Right lobe of liver (tissue), 4 donors: Measurements from ENCODE around the gene TMEM98.

Source experiments
- POLR2A ChIP-seq: fragments of 450-650 bp; IDR thresholded peaks from one replicate; pipeline ENCODE4 v1.6.1; 2017; ENCODE audit warnings: antibody characterized with exemption, mild to moderate bottlenecking
- TF ChIP-seq, protein P1 (sequence below), 4 donors: fragments of 200-600 bp in 3 of 4; fragments of 450-650 bp in 1 of 4; IDR thresholded peaks; one replicate each; pipeline versions ENCODE4 v1.5.1 to v1.8.0; 2016 to 2022; ENCODE audit warnings: antibody characterized with exemption in 4 of 4, mild to moderate bottlenecking in 2 of 4
- donor health status: DM: no; HTN: no; CAD: no.
- donor health status: DM: no; HTN: no; CAD: no.
- donor health status: DM: no; HTN: yes; CAD: no.

DNA sequence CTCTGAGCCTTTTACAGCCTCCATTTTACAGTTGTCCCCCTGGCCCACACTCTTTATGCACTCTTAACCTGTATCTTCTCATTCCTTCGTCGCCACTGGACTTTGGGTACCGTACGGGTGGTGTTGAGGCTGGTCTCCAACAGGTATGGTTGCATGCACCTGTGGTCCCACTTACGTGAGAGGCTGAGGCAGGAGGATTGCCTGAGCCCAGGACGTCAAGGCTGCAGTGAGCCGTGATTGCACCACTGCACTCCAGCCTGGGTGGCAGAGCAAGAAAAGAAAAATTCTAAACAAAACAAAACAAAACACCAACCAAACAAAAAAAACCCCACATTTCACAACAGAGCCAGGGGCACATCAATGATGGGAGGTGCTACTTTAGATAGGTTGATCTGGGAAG is 14.4 kb upstream of the TMEM98 start:
- TF ChIP-seq, protein P1, sequence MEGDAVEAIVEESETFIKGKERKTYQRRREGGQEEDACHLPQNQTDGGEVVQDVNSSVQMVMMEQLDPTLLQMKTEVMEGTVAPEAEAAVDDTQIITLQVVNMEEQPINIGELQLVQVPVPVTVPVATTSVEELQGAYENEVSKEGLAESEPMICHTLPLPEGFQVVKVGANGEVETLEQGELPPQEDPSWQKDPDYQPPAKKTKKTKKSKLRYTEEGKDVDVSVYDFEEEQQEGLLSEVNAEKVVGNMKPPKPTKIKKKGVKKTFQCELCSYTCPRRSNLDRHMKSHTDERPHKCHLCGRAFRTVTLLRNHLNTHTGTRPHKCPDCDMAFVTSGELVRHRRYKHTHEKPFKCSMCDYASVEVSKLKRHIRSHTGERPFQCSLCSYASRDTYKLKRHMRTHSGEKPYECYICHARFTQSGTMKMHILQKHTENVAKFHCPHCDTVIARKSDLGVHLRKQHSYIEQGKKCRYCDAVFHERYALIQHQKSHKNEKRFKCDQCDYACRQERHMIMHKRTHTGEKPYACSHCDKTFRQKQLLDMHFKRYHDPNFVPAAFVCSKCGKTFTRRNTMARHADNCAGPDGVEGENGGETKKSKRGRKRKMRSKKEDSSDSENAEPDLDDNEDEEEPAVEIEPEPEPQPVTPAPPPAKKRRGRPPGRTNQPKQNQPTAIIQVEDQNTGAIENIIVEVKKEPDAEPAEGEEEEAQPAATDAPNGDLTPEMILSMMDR (IDR thresholded peaks at IDR 0.05): no peak
- no peak for TF ChIP-seq POLR2A
